NB4 (cell line): ENCODE data around the gene CHAF1A.

ENCODE experiments used
- CTCF ChIP-seq: IDR thresholded peaks from one replicate; pipeline ENCODE4 v1.5.1; 2012; ENCODE audit warnings: low read depth, low read length
- MAX ChIP-seq: IDR thresholded peaks from 2 replicates; pipeline ENCODE4 v1.6.1; 2011; ENCODE audit warnings: low read depth, low read length
- MYC ChIP-seq: IDR thresholded peaks from 2 replicates; pipeline ENCODE4 v1.6.1; 2011; ENCODE audit warnings: low read depth, low read length
- POLR2A ChIP-seq: IDR thresholded peaks from 2 replicates; pipeline ENCODE4 v1.6.1; 2011; ENCODE audit warnings: mild to moderate bottlenecking; ENCODE audit not compliant: insufficient read length; ENCODE audit errors: extremely low read depth

GRCh38 chr19:4449022-4449638, 46.7 kb downstream of the CHAF1A start:
- no peak for TF ChIP-seq CTCF
- no peak for TF ChIP-seq MAX
- TF ChIP-seq POLR2A = no peak
- TF ChIP-seq MYC = no peak
